ENCODE measurements around the gene HOXB3.

GRCh38 chr17:48620461-48621139 is 30.6 kb upstream of the HOXB3 start:
- TF ChIP-seq CTCF (IDR thresholded peaks at IDR 0.05) (no peak), POLR2A (IDR thresholded peaks at IDR 0.05) (no peak)
